Endodermal cell (in vitro differentiated cells): ENCODE results near the gene MLN. TPM values are rescaled to one million over a fixed set of nuclear protein-coding genes. Genes with fewer than 3 reads are reported as not detected.

ENCODE experiments used
- DNase-seq: peaks from one replicate; pipeline ENCODE4 v3.0.0-alpha.2; 2017
- H3K27ac ChIP-seq: 2 replicates; pipeline ENCODE4 v1.5.1; 2013; ENCODE audit warnings: mild to moderate bottlenecking, low read depth, low read length, moderate library complexity
- H3K27me3 ChIP-seq: 2 replicates; pipeline ENCODE4 v1.6.1; 2013; ENCODE audit warnings: mild to moderate bottlenecking, low read length, moderate library complexity; ENCODE audit not compliant: insufficient read depth, control insufficient read depth, poor library complexity, severe bottlenecking
- H3K36me3 ChIP-seq: 2 replicates; pipeline ENCODE4 v1.7.0; 2013; ENCODE audit warnings: mild to moderate bottlenecking, low read length, moderate library complexity; ENCODE audit not compliant: control insufficient read depth, insufficient read depth
- H3K4me1 ChIP-seq: one replicate; pipeline ENCODE4 v1.7.0; 2013; ENCODE audit warnings: low read length; ENCODE audit not compliant: control insufficient read depth, insufficient read depth
- H3K4me3 ChIP-seq: 2 replicates; pipeline ENCODE4 v1.5.1; 2013; ENCODE audit warnings: mild to moderate bottlenecking, low read length, moderate library complexity
- H3K9ac ChIP-seq: 2 replicates; pipeline ENCODE4 v1.6.1; 2013; ENCODE audit warnings: mild to moderate bottlenecking, low read length, moderate library complexity; ENCODE audit not compliant: poor library complexity, severe bottlenecking; ENCODE audit errors: extremely low read depth
- H3K9me3 ChIP-seq: 2 replicates; pipeline ENCODE4 v1.6.1; 2013; ENCODE audit warnings: mild to moderate bottlenecking, low read length, moderate library complexity; ENCODE audit not compliant: control insufficient read depth
- H3K27ac Mint-ChIP-seq: 2 replicates; pipeline ENCODE4 v1.8.0; 2020; ENCODE audit warnings: mixed read lengths
- H3K27me3 Mint-ChIP-seq: 2 replicates; pipeline ENCODE4 v1.8.0; 2021; ENCODE audit warnings: mild to moderate bottlenecking, mixed read lengths; ENCODE audit not compliant: insufficient read depth
- H3K36me3 Mint-ChIP-seq: 2 replicates; pipeline ENCODE4 v1.8.0; 2020; ENCODE audit warnings: low read depth, mixed read lengths
- H3K4me1 Mint-ChIP-seq: 2 replicates; pipeline ENCODE4 v1.8.0; 2020; ENCODE audit warnings: mixed read lengths
- H3K4me3 Mint-ChIP-seq: 2 replicates; pipeline ENCODE4 v1.8.0; 2020; ENCODE audit warnings: mild to moderate bottlenecking, moderate library complexity, mixed read lengths
- H3K9me3 Mint-ChIP-seq: 2 replicates; pipeline ENCODE4 v1.8.0; 2020; ENCODE audit warnings: mild to moderate bottlenecking, mixed read lengths
- CTCF ChIP-seq: fragments of 200-600 bp; sonication (generic); conservative IDR thresholded peaks from 2 replicates; pipeline ENCODE4 v1.5.0; 2021; ENCODE audit warnings: antibody characterized with exemption, mild to moderate bottlenecking
- WGBS, 2 experiments: methylation state at CpG; one replicate each; pipeline versions ENCODE4 v1.1.5 to v1.1.7; 2013; ENCODE audit warnings: missing lambda C conversion rate in 2 of 2, mixed read lengths in 1 of 2; ENCODE audit not compliant: insufficient coverage in 1 of 2, insufficient read length in 1 of 2; 5-methylcytosine and 5-hydroxymethylcytosine counted together
- total RNA-seq, 2 donors: library from RNA; stranded (reverse); fragmentation: NEBNext Ultra II Directional in 1 of 2; extraction: Animal tissue kit (Norgen Biotek cat#: 25700) in 1 of 2; gene quantifications; 2 replicates in 1 of 2; 3 replicates in 1 of 2; pipeline ENCODE4 v1.2.1, GENCODE V29; 2021

The MLN gene
- total RNA-seq, 2 donors from 2014 or later: not detected

- H3K27me3 Mint-ChIP-seq: peaks cover 15% of the 10 kb centered on the region
- no peak for TF ChIP-seq CTCF
These were observed 5.8 kb upstream of the MLN start for GRCh38 chr6:33809594-33809993.

GRCh38 chr6:33808641-33809180, 4.9 kb upstream of the MLN start:
- Mint-ChIP-seq H3K36me3 (no peaks in the 10 kb centered on the region), H3K9me3 (no peaks in the 10 kb centered on the region), H3K4me3 (no peak overlapping the region), H3K27ac (no peak overlapping the region), H3K4me1 (peaks cover 15% of the 10 kb centered on the region), H3K27me3 (peaks cover 18% of the 10 kb centered on the region)
- no peaks in the 10 kb centered on the region for H3K9me3 ChIP-seq
- TF ChIP-seq CTCF: no peak
- no peaks in the 10 kb centered on the region for H3K36me3 ChIP-seq
- no peak overlapping the region for H3K4me3 ChIP-seq
- no peak overlapping the region for H3K27ac ChIP-seq
- 86 to 91% methylated on average over 8 of the region's 8 CpGs for WGBS, 2 experiments
- no peak for DNase-seq
- no peak overlapping the region for H3K9ac ChIP-seq
- H3K27me3 ChIP-seq: peaks cover 5% of the 10 kb centered on the region
- H3K4me1 ChIP-seq: no peaks in the 10 kb centered on the region

More at GRCh38 chr6:33809594-33809993, 5.8 kb upstream of the MLN start:
- Mint-ChIP-seq H3K27ac (no peak overlapping the region), H3K9me3 (no peaks in the 10 kb centered on the region), H3K36me3 (no peaks in the 10 kb centered on the region), H3K4me3 (no peak overlapping the region), H3K4me1 (peaks cover 15% of the 10 kb centered on the region)
- WGBS, 2 experiments: 92% methylated on average over 2 of the region's 2 CpGs; no CpG with 5 or more reads in 1 of the 2 experiments
- Histone ChIP-seq H3K9ac (no peak overlapping the region), H3K27me3 (peaks cover 5% of the 10 kb centered on the region), H3K36me3 (no peaks in the 10 kb centered on the region), H3K4me3 (no peak overlapping the region), H3K27ac (no peak overlapping the region), H3K4me1 (no peaks in the 10 kb centered on the region), H3K9me3 (no peaks in the 10 kb centered on the region)
- DNase-seq: no peak

- H3K4me3 Mint-ChIP-seq: no peak overlapping the region
- no peaks in the 10 kb centered on the region for H3K36me3 Mint-ChIP-seq
- H3K9me3 Mint-ChIP-seq: no peaks in the 10 kb centered on the region
- no peak overlapping the region for H3K9ac ChIP-seq
- H3K4me3 ChIP-seq: no peak overlapping the region
- no peak for DNase-seq
- H3K4me1 ChIP-seq: no peaks in the 10 kb centered on the region
- H3K9me3 ChIP-seq: no peaks in the 10 kb centered on the region
- TF ChIP-seq CTCF: no peak
- H3K27me3 Mint-ChIP-seq: peaks cover 18% of the 10 kb centered on the region
- H3K4me1 Mint-ChIP-seq: peaks cover 10% of the 10 kb centered on the region
- no peak overlapping the region for H3K27ac ChIP-seq
- H3K27me3 ChIP-seq: peaks cover 5% of the 10 kb centered on the region
- WGBS, 2 experiments: 89 to 95% methylated on average over 5 to 6 of the region's 6 CpGs
- no peak overlapping the region for H3K27ac Mint-ChIP-seq
- H3K36me3 ChIP-seq: no peaks in the 10 kb centered on the region
These were observed 3.8 kb upstream of the MLN start for GRCh38 chr6:33807606-33808005.
